SK-N-SH (cell line): ENCODE measurements around the gene ELAC1. TPM values are rescaled to one million over a fixed set of nuclear protein-coding genes. Genes with fewer than 3 reads are reported as not detected.
A peak's percentile ranks its signal among the peaks of the same experiment; 100 is the strongest.

Experiments used
- CTCF ChIA-PET: fragments of 300-600, 350-600 bp; formaldehyde crosslinking; extraction: SDS; loops from one replicate; lab custom pipeline; 2021; lab: Yijun Ruan, JAX
- POLR2A ChIA-PET: fragments of 350-600 bp; sonication (Branson Sonifier 250); formaldehyde crosslinking; extraction: SDS; loops from one replicate; lab custom pipeline; 2020; ENCODE audit warnings: antibody characterized with exemption, inconsistent platforms; lab: Yijun Ruan, JAX
- DNase-seq: peaks from one replicate; pipeline ENCODE4 v3.0.0; 2012
- H2AFZ ChIP-seq: fragments of 200-600 bp; sonication (generic); 2 replicates; pipeline ENCODE4 v1.8.1; 2016; ENCODE audit warnings: antibody characterized with exemption, mild to moderate bottlenecking, low read depth
- H3F3A ChIP-seq: fragments of 200-600 bp; sonication (generic); replicated peaks from 2 replicates; pipeline ENCODE3; 2016; ENCODE audit warnings: antibody characterized with exemption, mild to moderate bottlenecking; ENCODE audit not compliant: insufficient read depth
- H3K27ac ChIP-seq, 2 experiments: fragments of 200-500 bp in 1 of 2; fragments of 200-600 bp in 1 of 2; sonication (Bioruptor generic) in 1 of 2; sonication (generic), shearing (Covaris generic) in 1 of 2; 2 replicates each; pipeline versions ENCODE4 v1.5.1 to v1.6.1; 2014 to 2016; ENCODE audit warnings: low read depth in 2 of 2, inconsistent platforms in 1 of 2, low read length in 1 of 2, mild to moderate bottlenecking in 1 of 2, mixed read lengths in 1 of 2
- H3K27me3 ChIP-seq: fragments of 200-600 bp; sonication (generic), shearing (Covaris generic); 2 replicates; pipeline ENCODE4 v1.6.1; 2016; ENCODE audit warnings: mixed run types; ENCODE audit not compliant: insufficient read depth
- H3K36me3 ChIP-seq, 2 experiments: fragments of 200-500 bp in 1 of 2; fragments of 200-600 bp in 1 of 2; sonication (Bioruptor generic) in 1 of 2; sonication (generic) in 1 of 2; replicated peaks in 1 of 2; 2 replicates each; pipeline versions ENCODE3 to v1.5.1; 2014 to 2016; ENCODE audit warnings: low read length in 1 of 2, mild to moderate bottlenecking in 1 of 2; ENCODE audit not compliant: insufficient read depth in 2 of 2, control insufficient read depth in 1 of 2
- H3K4me1 ChIP-seq, 2 experiments: fragments of 200-500 bp in 1 of 2; fragments of 200-600 bp in 1 of 2; sonication (Bioruptor generic) in 1 of 2; sonication (generic), shearing (Covaris generic) in 1 of 2; 2 replicates each; pipeline versions ENCODE4 v1.5.1 to v1.6.1; 2014 to 2016; ENCODE audit warnings: low read depth in 1 of 2, low read length in 1 of 2, mixed run types in 1 of 2; ENCODE audit not compliant: insufficient read depth in 2 of 2, control insufficient read depth in 1 of 2
- H3K4me2 ChIP-seq: fragments of 200-600 bp; sonication (generic), shearing (Covaris generic); 2 replicates; pipeline ENCODE4 v1.6.1; 2017; ENCODE audit warnings: mixed run types
- H3K4me3 ChIP-seq, 2 experiments: fragments of 200-500 bp in 1 of 2; fragments of 200-600 bp in 1 of 2; sonication (Bioruptor generic) in 1 of 2; sonication (generic), shearing (Covaris generic) in 1 of 2; 2 replicates each; pipeline versions ENCODE4 v1.5.1 to v1.8.1; 2014 to 2016; ENCODE audit warnings: low read depth in 2 of 2, inconsistent platforms in 1 of 2, low read length in 1 of 2, mild to moderate bottlenecking in 1 of 2, mixed read lengths in 1 of 2, moderate library complexity in 1 of 2
- H3K79me2 ChIP-seq: fragments of 200-600 bp; sonication (generic); 2 replicates; pipeline ENCODE4 v1.8.1; 2017; ENCODE audit warnings: mild to moderate bottlenecking; ENCODE audit not compliant: insufficient read depth
- H3K9ac ChIP-seq: fragments of 200-600 bp; sonication (generic); 2 replicates; pipeline ENCODE4 v1.6.1; 2017; ENCODE audit warnings: mixed run types
- H3K9me2 ChIP-seq: fragments of 200-600 bp; sonication (generic); 2 replicates; pipeline ENCODE4 v1.6.1; 2017; ENCODE audit warnings: mixed run types
- H3K9me3 ChIP-seq: fragments of 200-600 bp; sonication (generic); 2 replicates; pipeline ENCODE4 v1.6.1; 2017; ENCODE audit warnings: mixed run types, mild to moderate bottlenecking, moderate library complexity
- H4K20me1 ChIP-seq: fragments of 200-600 bp; sonication (generic); 2 replicates; pipeline ENCODE4 v1.6.1; 2017; ENCODE audit warnings: mild to moderate bottlenecking, mixed run types; ENCODE audit not compliant: insufficient read depth
- CHD2 ChIP-seq: fragments of 150-350 bp; IDR thresholded peaks from 2 replicates; pipeline ENCODE4 v1.6.1; 2018; ENCODE audit warnings: low read length; ENCODE audit not compliant: partially characterized antibody
- MXI1 ChIP-seq: IDR thresholded peaks from 2 replicates; pipeline ENCODE4 v1.6.1; 2012; ENCODE audit warnings: mild to moderate bottlenecking, low read depth, low read length, improper control_type of control experiment
- NRF1 ChIP-seq: IDR thresholded peaks from 2 replicates; pipeline ENCODE4 v1.6.1; 2012; ENCODE audit warnings: low read depth, mild to moderate bottlenecking, low read length
- POLR2AphosphoS5 ChIP-seq: IDR thresholded peaks from 2 replicates; pipeline ENCODE4 v1.6.1; 2012; ENCODE audit warnings: low read depth, low read length
- SIN3A ChIP-seq: IDR thresholded peaks from 2 replicates; pipeline ENCODE4 v1.6.1; 2012; ENCODE audit warnings: low read depth, mild to moderate bottlenecking, low read length, moderate library complexity, borderline replicate concordance
- TAF1 ChIP-seq: IDR thresholded peaks from 2 replicates; pipeline ENCODE4 v1.6.1; 2012; ENCODE audit warnings: low read depth, mild to moderate bottlenecking, low read length, moderate library complexity, borderline replicate concordance
- TCF12 ChIP-seq: IDR thresholded peaks from 2 replicates; pipeline ENCODE4 v1.4.0; 2012
- YY1 ChIP-seq: IDR thresholded peaks from 2 replicates; pipeline ENCODE4 v1.4.0; 2012; ENCODE audit warnings: low read depth, mild to moderate bottlenecking
- WGBS: methylation state at CpG from one replicate; pipeline ENCODE4 v1.1.6; 2017; ENCODE audit warnings: low lambda C conversion rate; 5-methylcytosine and 5-hydroxymethylcytosine counted together
- polyA plus RNA-seq, 3 experiments: library from polyadenylated mRNA; depleted of rRNA; stranded (reverse); fragments of >200 nt; gene quantifications; 2 replicates each; pipeline ENCODE4 v1.2.3, GENCODE V29; 2012
- TF ChIP-seq, protein P1 (sequence below): IDR thresholded peaks from 2 replicates; pipeline ENCODE4 v1.6.1; 2012; ENCODE audit warnings: mild to moderate bottlenecking, low read depth, low read length, moderate library complexity
- TF ChIP-seq, protein P2 (sequence below): IDR thresholded peaks from 2 replicates; pipeline ENCODE4 v1.4.0; 2012; ENCODE audit warnings: low read depth, borderline replicate concordance
- TF ChIP-seq, protein P3 (sequence below): IDR thresholded peaks from 2 replicates; pipeline ENCODE4 v1.4.0; 2012; ENCODE audit warnings: low read depth, borderline replicate concordance
- TF ChIP-seq, protein P4 (sequence below): fragments of 150-350 bp; IDR thresholded peaks from 2 replicates; pipeline ENCODE4 v1.6.1; 2016; ENCODE audit warnings: mild to moderate bottlenecking, low read depth, low read length
- TF ChIP-seq, protein P5 (sequence below): fragments of 150-350 bp; IDR thresholded peaks from 2 replicates; pipeline ENCODE4 v1.6.1; 2017; ENCODE audit warnings: antibody characterized with exemption, low read length, low read depth, borderline replicate concordance
- TF ChIP-seq, protein P6 (sequence below): fragments of 200-600 bp; sonication (generic); IDR thresholded peaks from 2 replicates; pipeline ENCODE4 v1.6.1; 2017; ENCODE audit warnings: antibody characterized with exemption, mild to moderate bottlenecking, moderate library complexity
- TF ChIP-seq, protein P7 (sequence below): IDR thresholded peaks from 2 replicates; pipeline ENCODE4; 2012

The ELAC1 gene, protein sequence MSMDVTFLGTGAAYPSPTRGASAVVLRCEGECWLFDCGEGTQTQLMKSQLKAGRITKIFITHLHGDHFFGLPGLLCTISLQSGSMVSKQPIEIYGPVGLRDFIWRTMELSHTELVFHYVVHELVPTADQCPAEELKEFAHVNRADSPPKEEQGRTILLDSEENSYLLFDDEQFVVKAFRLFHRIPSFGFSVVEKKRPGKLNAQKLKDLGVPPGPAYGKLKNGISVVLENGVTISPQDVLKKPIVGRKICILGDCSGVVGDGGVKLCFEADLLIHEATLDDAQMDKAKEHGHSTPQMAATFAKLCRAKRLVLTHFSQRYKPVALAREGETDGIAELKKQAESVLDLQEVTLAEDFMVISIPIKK
- 10.8 and 13.0 TPM in 2 replicates for polyA plus RNA-seq (2012; rRNA removed)
- 12.1 and 14.1 TPM in 2 replicates for polyA plus RNA-seq (2012; cell fraction: cytosol; rRNA removed)
- 4.1 and 5.7 TPM in 2 replicates for polyA plus RNA-seq (2012; cell fraction: nucleus; rRNA removed)

DNA sequence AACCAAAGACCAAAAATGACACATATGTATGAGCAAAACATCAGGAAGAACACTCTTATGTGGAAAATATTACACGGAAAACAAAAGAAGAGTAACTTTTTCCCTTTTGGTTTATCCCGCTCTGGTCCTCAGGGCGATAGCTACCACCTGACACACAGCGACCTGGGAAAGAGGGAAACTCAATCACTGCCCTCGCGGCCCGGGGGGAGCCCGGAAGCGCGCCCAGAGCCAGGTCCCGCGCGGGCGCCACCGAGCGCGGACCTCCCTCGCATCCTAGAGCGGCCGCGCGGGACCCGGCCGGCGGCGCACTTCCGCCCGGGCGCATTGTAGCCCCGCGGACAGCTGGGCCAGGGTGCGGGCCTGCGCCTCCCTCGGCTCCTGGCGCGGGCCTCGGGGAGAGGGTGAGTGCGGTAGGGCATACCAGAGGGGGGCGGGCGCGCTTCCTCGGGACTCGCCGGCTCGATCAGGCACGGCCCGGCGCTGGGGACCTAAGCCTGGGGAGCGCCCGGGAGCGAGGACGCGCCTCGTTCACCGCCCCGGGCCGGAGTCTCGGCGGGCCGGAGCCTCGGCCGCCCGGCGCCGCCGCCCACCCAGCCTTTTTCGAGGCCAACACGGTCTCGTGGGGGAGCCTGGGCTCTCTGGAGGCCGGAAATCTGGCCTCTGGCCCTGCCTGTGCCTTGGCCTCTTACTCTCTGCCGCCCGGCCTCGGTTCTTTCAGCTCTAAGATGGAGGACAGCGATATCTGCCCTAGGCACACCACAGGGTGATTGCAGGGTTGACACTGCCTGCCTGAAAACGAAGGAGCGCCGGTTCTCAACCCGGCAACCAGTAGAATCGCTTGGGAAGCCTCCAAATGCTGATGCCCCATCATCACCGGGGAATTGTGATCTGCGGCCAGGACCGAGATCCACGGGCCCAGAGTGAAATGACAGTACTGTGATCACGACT lies at the start of gene ELAC1:
TSS of gene ELAC1 (plus strand) at position 327 of the 948 bp plus-strand sequence. CDS start 6,365 bp downstream, outside the sequence.
- CTCF ChIA-PET = interaction anchor here (0.7 to 1.8 kb wide), 4 partner anchors 11 to 147 kb away, joined by 3 to 10 read pairs (median 4); no protein-coding TSS in a partner anchor
- no peaks in the 10 kb centered on the region for H3K36me3 ChIP-seq
- 0% methylated on average over 24 of the region's 84 CpGs for WGBS
- TF ChIP-seq POLR2AphosphoS5 = peak; percentile 82
- TF ChIP-seq, protein P1, sequence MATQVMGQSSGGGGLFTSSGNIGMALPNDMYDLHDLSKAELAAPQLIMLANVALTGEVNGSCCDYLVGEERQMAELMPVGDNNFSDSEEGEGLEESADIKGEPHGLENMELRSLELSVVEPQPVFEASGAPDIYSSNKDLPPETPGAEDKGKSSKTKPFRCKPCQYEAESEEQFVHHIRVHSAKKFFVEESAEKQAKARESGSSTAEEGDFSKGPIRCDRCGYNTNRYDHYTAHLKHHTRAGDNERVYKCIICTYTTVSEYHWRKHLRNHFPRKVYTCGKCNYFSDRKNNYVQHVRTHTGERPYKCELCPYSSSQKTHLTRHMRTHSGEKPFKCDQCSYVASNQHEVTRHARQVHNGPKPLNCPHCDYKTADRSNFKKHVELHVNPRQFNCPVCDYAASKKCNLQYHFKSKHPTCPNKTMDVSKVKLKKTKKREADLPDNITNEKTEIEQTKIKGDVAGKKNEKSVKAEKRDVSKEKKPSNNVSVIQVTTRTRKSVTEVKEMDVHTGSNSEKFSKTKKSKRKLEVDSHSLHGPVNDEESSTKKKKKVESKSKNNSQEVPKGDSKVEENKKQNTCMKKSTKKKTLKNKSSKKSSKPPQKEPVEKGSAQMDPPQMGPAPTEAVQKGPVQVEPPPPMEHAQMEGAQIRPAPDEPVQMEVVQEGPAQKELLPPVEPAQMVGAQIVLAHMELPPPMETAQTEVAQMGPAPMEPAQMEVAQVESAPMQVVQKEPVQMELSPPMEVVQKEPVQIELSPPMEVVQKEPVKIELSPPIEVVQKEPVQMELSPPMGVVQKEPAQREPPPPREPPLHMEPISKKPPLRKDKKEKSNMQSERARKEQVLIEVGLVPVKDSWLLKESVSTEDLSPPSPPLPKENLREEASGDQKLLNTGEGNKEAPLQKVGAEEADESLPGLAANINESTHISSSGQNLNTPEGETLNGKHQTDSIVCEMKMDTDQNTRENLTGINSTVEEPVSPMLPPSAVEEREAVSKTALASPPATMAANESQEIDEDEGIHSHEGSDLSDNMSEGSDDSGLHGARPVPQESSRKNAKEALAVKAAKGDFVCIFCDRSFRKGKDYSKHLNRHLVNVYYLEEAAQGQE = peak; percentile 69
- no peak for TF ChIP-seq NRF1
- TF ChIP-seq, protein P2, sequence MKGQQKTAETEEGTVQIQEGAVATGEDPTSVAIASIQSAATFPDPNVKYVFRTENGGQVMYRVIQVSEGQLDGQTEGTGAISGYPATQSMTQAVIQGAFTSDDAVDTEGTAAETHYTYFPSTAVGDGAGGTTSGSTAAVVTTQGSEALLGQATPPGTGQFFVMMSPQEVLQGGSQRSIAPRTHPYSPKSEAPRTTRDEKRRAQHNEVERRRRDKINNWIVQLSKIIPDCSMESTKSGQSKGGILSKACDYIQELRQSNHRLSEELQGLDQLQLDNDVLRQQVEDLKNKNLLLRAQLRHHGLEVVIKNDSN = 0 out of 2 replicates have a peak, but pooled peaks have one; percentile 9
- TF ChIP-seq, protein P3, sequence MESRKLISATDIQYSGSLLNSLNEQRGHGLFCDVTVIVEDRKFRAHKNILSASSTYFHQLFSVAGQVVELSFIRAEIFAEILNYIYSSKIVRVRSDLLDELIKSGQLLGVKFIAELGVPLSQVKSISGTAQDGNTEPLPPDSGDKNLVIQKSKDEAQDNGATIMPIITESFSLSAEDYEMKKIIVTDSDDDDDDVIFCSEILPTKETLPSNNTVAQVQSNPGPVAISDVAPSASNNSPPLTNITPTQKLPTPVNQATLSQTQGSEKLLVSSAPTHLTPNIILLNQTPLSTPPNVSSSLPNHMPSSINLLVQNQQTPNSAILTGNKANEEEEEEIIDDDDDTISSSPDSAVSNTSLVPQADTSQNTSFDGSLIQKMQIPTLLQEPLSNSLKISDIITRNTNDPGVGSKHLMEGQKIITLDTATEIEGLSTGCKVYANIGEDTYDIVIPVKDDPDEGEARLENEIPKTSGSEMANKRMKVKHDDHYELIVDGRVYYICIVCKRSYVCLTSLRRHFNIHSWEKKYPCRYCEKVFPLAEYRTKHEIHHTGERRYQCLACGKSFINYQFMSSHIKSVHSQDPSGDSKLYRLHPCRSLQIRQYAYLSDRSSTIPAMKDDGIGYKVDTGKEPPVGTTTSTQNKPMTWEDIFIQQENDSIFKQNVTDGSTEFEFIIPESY = no peak
- TF ChIP-seq, protein P4, sequence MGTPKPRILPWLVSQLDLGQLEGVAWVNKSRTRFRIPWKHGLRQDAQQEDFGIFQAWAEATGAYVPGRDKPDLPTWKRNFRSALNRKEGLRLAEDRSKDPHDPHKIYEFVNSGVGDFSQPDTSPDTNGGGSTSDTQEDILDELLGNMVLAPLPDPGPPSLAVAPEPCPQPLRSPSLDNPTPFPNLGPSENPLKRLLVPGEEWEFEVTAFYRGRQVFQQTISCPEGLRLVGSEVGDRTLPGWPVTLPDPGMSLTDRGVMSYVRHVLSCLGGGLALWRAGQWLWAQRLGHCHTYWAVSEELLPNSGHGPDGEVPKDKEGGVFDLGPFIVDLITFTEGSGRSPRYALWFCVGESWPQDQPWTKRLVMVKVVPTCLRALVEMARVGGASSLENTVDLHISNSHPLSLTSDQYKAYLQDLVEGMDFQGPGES = no peak
- TF ChIP-seq, protein P5, sequence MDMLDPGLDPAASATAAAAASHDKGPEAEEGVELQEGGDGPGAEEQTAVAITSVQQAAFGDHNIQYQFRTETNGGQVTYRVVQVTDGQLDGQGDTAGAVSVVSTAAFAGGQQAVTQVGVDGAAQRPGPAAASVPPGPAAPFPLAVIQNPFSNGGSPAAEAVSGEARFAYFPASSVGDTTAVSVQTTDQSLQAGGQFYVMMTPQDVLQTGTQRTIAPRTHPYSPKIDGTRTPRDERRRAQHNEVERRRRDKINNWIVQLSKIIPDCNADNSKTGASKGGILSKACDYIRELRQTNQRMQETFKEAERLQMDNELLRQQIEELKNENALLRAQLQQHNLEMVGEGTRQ = no peak
- TF ChIP-seq MXI1 = peak; percentile 68
- TF ChIP-seq YY1 = peak; percentile 79
- TF ChIP-seq, protein P6, sequence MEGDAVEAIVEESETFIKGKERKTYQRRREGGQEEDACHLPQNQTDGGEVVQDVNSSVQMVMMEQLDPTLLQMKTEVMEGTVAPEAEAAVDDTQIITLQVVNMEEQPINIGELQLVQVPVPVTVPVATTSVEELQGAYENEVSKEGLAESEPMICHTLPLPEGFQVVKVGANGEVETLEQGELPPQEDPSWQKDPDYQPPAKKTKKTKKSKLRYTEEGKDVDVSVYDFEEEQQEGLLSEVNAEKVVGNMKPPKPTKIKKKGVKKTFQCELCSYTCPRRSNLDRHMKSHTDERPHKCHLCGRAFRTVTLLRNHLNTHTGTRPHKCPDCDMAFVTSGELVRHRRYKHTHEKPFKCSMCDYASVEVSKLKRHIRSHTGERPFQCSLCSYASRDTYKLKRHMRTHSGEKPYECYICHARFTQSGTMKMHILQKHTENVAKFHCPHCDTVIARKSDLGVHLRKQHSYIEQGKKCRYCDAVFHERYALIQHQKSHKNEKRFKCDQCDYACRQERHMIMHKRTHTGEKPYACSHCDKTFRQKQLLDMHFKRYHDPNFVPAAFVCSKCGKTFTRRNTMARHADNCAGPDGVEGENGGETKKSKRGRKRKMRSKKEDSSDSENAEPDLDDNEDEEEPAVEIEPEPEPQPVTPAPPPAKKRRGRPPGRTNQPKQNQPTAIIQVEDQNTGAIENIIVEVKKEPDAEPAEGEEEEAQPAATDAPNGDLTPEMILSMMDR = 0 out of 2 replicates have a peak, but pooled peaks have one; percentile 2
- TF ChIP-seq TCF12 = no peak; the same call in 1 of the 2 replicates
- peak; percentile 65 for TF ChIP-seq CHD2
- TF ChIP-seq, protein P7, sequence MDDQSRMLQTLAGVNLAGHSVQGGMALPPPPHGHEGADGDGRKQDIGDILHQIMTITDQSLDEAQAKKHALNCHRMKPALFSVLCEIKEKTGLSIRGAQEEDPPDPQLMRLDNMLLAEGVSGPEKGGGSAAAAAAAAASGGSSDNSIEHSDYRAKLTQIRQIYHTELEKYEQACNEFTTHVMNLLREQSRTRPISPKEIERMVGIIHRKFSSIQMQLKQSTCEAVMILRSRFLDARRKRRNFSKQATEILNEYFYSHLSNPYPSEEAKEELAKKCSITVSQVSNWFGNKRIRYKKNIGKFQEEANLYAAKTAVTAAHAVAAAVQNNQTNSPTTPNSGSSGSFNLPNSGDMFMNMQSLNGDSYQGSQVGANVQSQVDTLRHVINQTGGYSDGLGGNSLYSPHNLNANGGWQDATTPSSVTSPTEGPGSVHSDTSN = no peak
- peak; percentile 58; the same call in 1 of the 2 replicates for TF ChIP-seq SIN3A
- peak; percentile 95 for TF ChIP-seq TAF1

More for the DNA sequence above, at the start of gene ELAC1:
- Histone ChIP-seq H3K4me3 (peak within 1 kb of the TSS; percentile 76 to 96), H3K79me2 (peaks cover 20% of the 10 kb centered on the region), H3K4me1 (peaks cover 4 to 11% of the 10 kb centered on the region in 2 experiments; a peak in 2 of 4 replicates), H3K9me2 (no peaks in the 10 kb centered on the region), H4K20me1 (no peaks in the 10 kb centered on the region), H3K9ac (peak within 1 kb of the TSS; percentile 99), H3K27me3 (no peaks in the 10 kb centered on the region), H2AFZ (peak within 1 kb of the TSS; percentile 99), H3K9me3 (no peaks in the 10 kb centered on the region), H3K4me2 (peak within 1 kb of the TSS; percentile 92), H3F3A (peaks cover 9% of the 10 kb centered on the region), H3K27ac (peak within 1 kb of the TSS; percentile 91 to 93)
- peak; percentile 94 for DNase-seq
- POLR2A ChIA-PET = interaction anchor here (0.7 to 2.7 kb wide), 6 partner anchors 41 to 127 kb away, joined by 3 to 14 read pairs (median 4); partner anchors contain the start of genes ME2 and SMAD4
